IMR-90 (cell line): ENCODE data around the gene IGLON5. TPM values are rescaled to one million over a fixed set of nuclear protein-coding genes. Genes with fewer than 3 reads are reported as not detected.

ENCODE experiments used
- ATAC-seq: fragments of 200-7000 bp; cut with Tn5 transposase; 2 replicates; pipeline ENCODE4 v1.9.1; 2020; ENCODE audit warnings: low read depth, mild to moderate bottlenecking, moderate library complexity
- BruUV-seq: library from RNA; stranded (reverse); fragments of 400-500 nt; replicated peaks from 2 replicates; lab custom pipeline; 2021; lab: Mats Ljungman, UMichigan
- CTCF ChIA-PET: fragments of 300-600 bp; formaldehyde crosslinking; extraction: SDS; loops from one replicate; lab custom pipeline; 2021; ENCODE audit warnings: antibody characterized with exemption; lab: Yijun Ruan, JAX
- POLR2A ChIA-PET: fragments of 300-600 bp; sonication (Branson Sonifier 250); formaldehyde crosslinking; loops from one replicate; lab custom pipeline; 2022; ENCODE audit warnings: antibody characterized with exemption; ENCODE audit not compliant: unreplicated experiment; lab: Charles Lee
- DNase-seq: peaks from one replicate; pipeline ENCODE4 v3.0.0; 2013
- H2AFZ ChIP-seq: replicated peaks from 2 replicates; pipeline ENCODE3; 2013; ENCODE audit warnings: low read length, mild to moderate bottlenecking; ENCODE audit not compliant: poor library complexity
- H2AK5ac ChIP-seq: 2 replicates; pipeline ENCODE4 v1.6.1; 2013; ENCODE audit warnings: low read depth, low read length, inconsistent platforms
- H2AK9ac ChIP-seq: replicated peaks from 2 replicates; pipeline ENCODE3; 2013; ENCODE audit warnings: mild to moderate bottlenecking, low read depth, low read length, moderate library complexity; ENCODE audit not compliant: poor library complexity
- H2BK120ac ChIP-seq: 2 replicates; pipeline ENCODE4 v1.6.1; 2013; ENCODE audit warnings: low read depth, low read length, inconsistent platforms
- H2BK15ac ChIP-seq: 3 replicates; pipeline ENCODE4 v1.6.1; 2013; ENCODE audit warnings: low read depth, low read length, inconsistent platforms
- H2BK20ac ChIP-seq: 2 replicates; pipeline ENCODE4 v1.6.1; 2013; ENCODE audit warnings: low read depth, mild to moderate bottlenecking, inconsistent platforms, low read length, moderate library complexity
- H2BK5ac ChIP-seq: 2 replicates; pipeline ENCODE4 v1.6.1; 2013; ENCODE audit warnings: mild to moderate bottlenecking, low read depth, low read length, inconsistent platforms; ENCODE audit not compliant: poor library complexity, severe bottlenecking
- H3K14ac ChIP-seq: replicated peaks from 2 replicates; pipeline ENCODE4 v1.6.1; 2013; ENCODE audit warnings: low read depth, low read length, inconsistent platforms
- H3K18ac ChIP-seq: 2 replicates; pipeline ENCODE4 v1.6.1; 2013; ENCODE audit warnings: low read depth, low read length, control low read depth
- H3K23ac ChIP-seq: 2 replicates; pipeline ENCODE4 v1.6.1; 2013; ENCODE audit warnings: low read depth, low read length, inconsistent platforms
- H3K27ac ChIP-seq: 2 replicates; pipeline ENCODE4 v1.5.1; 2013; ENCODE audit warnings: mild to moderate bottlenecking, control low read depth, low read length; ENCODE audit not compliant: insufficient read depth
- H3K27me3 ChIP-seq: 2 replicates; pipeline ENCODE4 v1.6.1; 2013; ENCODE audit warnings: low read length; ENCODE audit not compliant: control insufficient read depth, insufficient read depth
- H3K36me3 ChIP-seq: 2 replicates; pipeline ENCODE4 v1.6.1; 2013; ENCODE audit warnings: low read length, mixed read lengths; ENCODE audit not compliant: control insufficient read depth, insufficient read depth
- H3K4ac ChIP-seq: 2 replicates; pipeline ENCODE4 v1.6.1; 2013; ENCODE audit warnings: low read depth, low read length, inconsistent platforms
- H3K4me1 ChIP-seq: 2 replicates; pipeline ENCODE4 v1.6.1; 2013; ENCODE audit warnings: low read length, mixed read lengths; ENCODE audit not compliant: control insufficient read depth, insufficient read depth
- H3K4me2 ChIP-seq: 2 replicates; pipeline ENCODE4 v1.6.1; 2013; ENCODE audit warnings: low read depth, mild to moderate bottlenecking, control low read depth, low read length, moderate library complexity
- H3K4me3 ChIP-seq: 2 replicates; pipeline ENCODE4 v1.5.1; 2013; ENCODE audit warnings: low read depth, mild to moderate bottlenecking, control low read depth, low read length, moderate library complexity; ENCODE audit not compliant: insufficient read depth
- H3K56ac ChIP-seq: 2 replicates; pipeline ENCODE4 v1.6.1; 2013; ENCODE audit warnings: low read length, inconsistent platforms; ENCODE audit not compliant: insufficient read depth; ENCODE audit errors: extremely low read depth
- H3K79me1 ChIP-seq, 2 experiments: 2 replicates each; pipeline ENCODE4 v1.6.1; 2013; ENCODE audit warnings: low read length in 2 of 2, inconsistent platforms in 1 of 2, low read depth in 1 of 2
- H3K9ac ChIP-seq: 2 replicates; pipeline ENCODE4 v1.6.1; 2013; ENCODE audit warnings: low read depth, low read length, control low read depth
- H3K9me1 ChIP-seq: 2 replicates; pipeline ENCODE4 v1.6.1; 2013; ENCODE audit warnings: low read length, inconsistent platforms; ENCODE audit not compliant: insufficient read depth
- H3K9me3 ChIP-seq: 2 replicates; pipeline ENCODE4 v1.6.1; 2013; ENCODE audit warnings: low read length; ENCODE audit not compliant: control insufficient read depth, insufficient read depth
- H4K20me1 ChIP-seq: 2 replicates; pipeline ENCODE4 v1.6.1; 2013; ENCODE audit warnings: low read length, inconsistent platforms; ENCODE audit not compliant: insufficient read depth
- H4K5ac ChIP-seq: 2 replicates; pipeline ENCODE4 v1.6.1; 2013; ENCODE audit warnings: mild to moderate bottlenecking, low read depth, low read length, control low read depth
- H4K8ac ChIP-seq, 2 experiments: 2 replicates each; pipeline ENCODE4 v1.6.1; 2013; ENCODE audit warnings: low read depth in 2 of 2, low read length in 2 of 2, control low read depth in 1 of 2, inconsistent platforms in 1 of 2
- H4K91ac ChIP-seq: 2 replicates; pipeline ENCODE4 v1.6.1; 2013; ENCODE audit warnings: low read depth, low read length, inconsistent platforms; ENCODE audit not compliant: insufficient read depth
- CEBPB ChIP-seq: IDR thresholded peaks from 2 replicates; pipeline ENCODE4 v1.6.1; 2012; ENCODE audit warnings: low read depth, low read length, improper control_type of control experiment
- ELK1 ChIP-seq: fragments of 150-350 bp; IDR thresholded peaks from 2 replicates; pipeline ENCODE4 v1.6.1; 2016; ENCODE audit warnings: low read depth, mild to moderate bottlenecking, low read length, moderate library complexity, borderline replicate concordance
- MXI1 ChIP-seq: IDR thresholded peaks from 2 replicates; pipeline ENCODE4 v1.6.1; 2012; ENCODE audit warnings: low read depth, mild to moderate bottlenecking, low read length, moderate library complexity, borderline replicate concordance
- NFE2L2 ChIP-seq: fragments of 150-350 bp; IDR thresholded peaks from 2 replicates; pipeline ENCODE4 v1.6.1; 2016; ENCODE audit warnings: low read depth, mild to moderate bottlenecking, low read length
- POLR2A ChIP-seq: IDR thresholded peaks from 2 replicates; pipeline ENCODE4 v1.6.1; 2012; ENCODE audit warnings: mild to moderate bottlenecking, low read depth, low read length
- RAD21 ChIP-seq: IDR thresholded peaks from 2 replicates; pipeline ENCODE4 v1.6.1; 2012; ENCODE audit warnings: low read length, improper control_type of control experiment
- RCOR1 ChIP-seq: IDR thresholded peaks from 2 replicates; pipeline ENCODE4 v1.6.1; 2012; ENCODE audit warnings: mild to moderate bottlenecking, low read length, improper control_type of control experiment; ENCODE audit not compliant: insufficient replicate concordance
- RFX5 ChIP-seq: IDR thresholded peaks from 2 replicates; pipeline ENCODE4 v1.8.0; 2012; ENCODE audit warnings: low read depth, mild to moderate bottlenecking, low read length, moderate library complexity
- WGBS, 2 experiments: methylation state at CpG; one replicate each; pipeline versions ENCODE4 v1.1.5 to v1.1.7; 2013; ENCODE audit warnings: missing lambda C conversion rate in 2 of 2; ENCODE audit not compliant: insufficient read length in 1 of 2; ENCODE audit errors: extremely low coverage in 2 of 2; 5-methylcytosine and 5-hydroxymethylcytosine counted together
- dilution Hi-C: fragments of 300-500 bp; cut with HindIII; formaldehyde crosslinking; loops from one replicate; pipeline ENCODE4 v1.14.3; 2018; ENCODE audit warnings: low sequenced_read_pairs; ENCODE audit not compliant: unreplicated experiment
- in situ Hi-C: fragments of 300-500 bp; cut with MboI; formaldehyde crosslinking; loops from 3 replicates; pipeline ENCODE4 v1.14.3; 2019; ENCODE audit warnings: low sequenced_read_pairs, inconsistent platforms, mixed read lengths
- intact Hi-C: fragments of 100-400 bp; cut with micrococcal nuclease; formaldehyde crosslinking; loops from 2 replicates; pipeline ENCODE4 v1.10.0; 2022
- polyA plus RNA-seq, 3 experiments: library from polyadenylated mRNA; depleted of rRNA; stranded (reverse); fragments of >200 nt; gene quantifications; 2 replicates each; pipeline ENCODE4 v1.2.3, GENCODE V29; 2012; ENCODE audit warnings: low replicate concordance in 1 of 3
- total RNA-seq: library from RNA; depleted of rRNA; stranded (reverse); fragments of >200 nt; gene quantifications from 2 replicates; pipeline ENCODE4 v1.2.3, GENCODE V29; 2012

The IGLON5 gene
- total and polyA plus RNA-seq, 2 of the 4 experiments (the other 2 are of a cell fraction) = not detected

DNA sequence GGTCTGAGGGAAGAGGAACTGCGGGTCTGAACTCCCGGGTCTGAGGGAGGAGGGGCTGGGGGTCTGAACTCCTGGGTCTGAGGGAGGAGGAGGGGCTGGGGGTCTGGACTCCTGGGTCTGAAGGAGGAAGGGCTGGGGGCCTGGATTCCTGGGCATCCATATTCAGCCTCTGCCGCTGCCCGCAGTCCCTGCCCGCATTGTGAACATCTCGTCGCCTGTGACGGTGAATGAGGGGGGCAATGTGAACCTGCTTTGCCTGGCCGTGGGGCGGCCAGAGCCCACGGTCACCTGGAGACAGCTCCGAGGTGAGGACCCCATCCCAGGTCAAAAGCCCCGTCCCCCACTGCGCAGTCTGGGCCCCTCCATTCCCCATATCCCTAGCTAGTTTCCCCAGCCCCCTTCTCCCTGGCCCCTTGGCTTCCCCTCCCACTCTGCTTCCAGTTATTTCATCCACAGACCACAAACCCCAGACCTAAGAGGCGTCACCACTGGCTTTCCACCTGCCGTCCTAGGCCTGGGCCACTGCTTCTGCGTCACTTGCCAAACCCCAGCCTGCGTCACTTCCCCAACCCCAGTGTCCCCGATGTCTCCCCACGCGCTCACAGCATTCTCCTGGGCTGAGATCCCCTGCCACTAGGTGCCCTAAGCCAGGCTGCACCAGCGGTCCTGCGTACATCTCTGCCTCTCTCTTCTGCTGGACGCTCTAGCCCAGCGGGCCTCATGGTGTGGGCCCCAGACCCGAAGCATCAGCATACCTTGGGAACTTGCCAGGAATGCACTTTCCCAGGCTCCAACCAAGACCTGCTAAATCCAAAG is 13.9 kb downstream of the IGLON5 start:
- H3K4me3 ChIP-seq = no peak overlapping the region
- ATAC-seq = no peak
- TF ChIP-seq RCOR1 = no peak
- no peak for TF ChIP-seq ELK1
- no peak for TF ChIP-seq NFE2L2
- no peak for TF ChIP-seq RFX5
- no peak for TF ChIP-seq MXI1
- TF ChIP-seq CEBPB = no peak
- TF ChIP-seq POLR2A = no peak
- TF ChIP-seq RAD21 = no peak
- no peak overlapping the region for H2AK5ac ChIP-seq
- no peaks in the 10 kb centered on the region for H3K79me1 ChIP-seq
- no peaks in the 10 kb centered on the region for H4K20me1 ChIP-seq
- H3K18ac ChIP-seq = no peak overlapping the region
- H4K91ac ChIP-seq = no peak overlapping the region
- no peak overlapping the region for H3K56ac ChIP-seq
- POLR2A ChIA-PET = no interaction called here
- dilution Hi-C loops (no loop called here), intact Hi-C loops (no loop called here), in situ Hi-C loops (no loop called here)
- no peak overlapping the region for H2BK20ac ChIP-seq
- H4K5ac ChIP-seq = no peak overlapping the region
- H3K27me3 ChIP-seq = peaks cover 4% of the 10 kb centered on the region; the same call in 1 of the 2 replicates
- CTCF ChIA-PET = no interaction called here
- H3K4me2 ChIP-seq = no peak overlapping the region
- DNase-seq = no peak
- WGBS, 2 experiments = 82% methylated on average over 13 of the region's 26 CpGs; no CpG with 5 or more reads in 1 of the 2 experiments
- no peak overlapping the region for H2BK5ac ChIP-seq
- no peak overlapping the region for H3K14ac ChIP-seq
- no peaks in the 10 kb centered on the region for H3K36me3 ChIP-seq
- no peaks in the 10 kb centered on the region for H3K9me1 ChIP-seq
- H3K23ac ChIP-seq = no peak overlapping the region
- H3K9me3 ChIP-seq = no peaks in the 10 kb centered on the region
- no peaks in the 10 kb centered on the region for H3K4me1 ChIP-seq
- no peak overlapping the region for H3K4ac ChIP-seq
- no peak overlapping the region for H4K8ac ChIP-seq
- H2BK15ac ChIP-seq = no peak overlapping the region
- H3K9ac ChIP-seq = no peak overlapping the region
- H2BK120ac ChIP-seq = no peak overlapping the region
- no TSS peak for BruUV-seq
- H2AFZ ChIP-seq = no peak overlapping the region
- no peak overlapping the region for H2AK9ac ChIP-seq
- no peak overlapping the region for H3K27ac ChIP-seq
